HG03575 (cell line): Measurements from ENCODE around the gene KIAA1328.
"Not testable (repeated sequence)": the region's sequence is repeated elsewhere in the genome, so short reads cannot be mapped to it uniquely, and the experiment has no call there.

Experiments
- ATAC-seq: cut with Tn5 transposase; IDR thresholded peaks from one replicate; pipeline ENCODE4 v1.9.1; 2021; ENCODE audit not compliant: unreplicated experiment, insufficient number of reproducible peaks, low FRiP score; ENCODE audit errors: extremely low read depth

KIAA1328 gene

GRCh38 chr18:37055137-37055802 is 226.3 kb downstream of the KIAA1328 start:
- ATAC-seq: no peak

GRCh38 chr18:37064187-37064586 is 235.3 kb downstream of the KIAA1328 start:
- ATAC-seq: no peak

GRCh38 chr18:37065254-37065653 is 236.3 kb downstream of the KIAA1328 start:
- no peak for ATAC-seq

GRCh38 chr18:37084912-37085311 is 256.0 kb downstream of the KIAA1328 start:
- ATAC-seq: no peak

- no peak for ATAC-seq
These were observed 256.4 kb downstream of the KIAA1328 start for GRCh38 chr18:37085362-37085761.

GRCh38 chr18:37107748-37108522 is 279.0 kb downstream of the KIAA1328 start:
- no peak for ATAC-seq

GRCh38 chr18:37122877-37123276 is 293.9 kb downstream of the KIAA1328 start:
- no peak for ATAC-seq

GRCh38 chr18:37124516-37124915 is 295.6 kb downstream of the KIAA1328 start:
- ATAC-seq: no peak

GRCh38 chr18:37135177-37135576 is 306.2 kb downstream of the KIAA1328 start:
- ATAC-seq: no peak

- ATAC-seq: no peak
These were observed 309.5 kb downstream of the KIAA1328 start for GRCh38 chr18:37138456-37138855.

GRCh38 chr18:37139876-37140275 is 310.9 kb downstream of the KIAA1328 start:
- ATAC-seq: no peak

- ATAC-seq: no peak
These were observed 316.0 kb downstream of the KIAA1328 start for GRCh38 chr18:37144921-37145320.

GRCh38 chr18:37156330-37156942 is 327.5 kb downstream of the KIAA1328 start:
- ATAC-seq: no peak

- no peak for ATAC-seq
These were observed 331.3 kb downstream of the KIAA1328 start for GRCh38 chr18:37160038-37160820.

GRCh38 chr18:37161491-37161890 is 332.6 kb downstream of the KIAA1328 start:
- no peak for ATAC-seq

GRCh38 chr18:37162551-37162950 is 333.6 kb downstream of the KIAA1328 start:
- no peak for ATAC-seq

GRCh38 chr18:37163119-37163518 is 334.2 kb downstream of the KIAA1328 start:
- no peak for ATAC-seq

- no peak for ATAC-seq
These were observed 337.6 kb downstream of the KIAA1328 start for GRCh38 chr18:37166491-37166890.

- not testable (repeated sequence) for ATAC-seq
These were observed 338.0 kb downstream of the KIAA1328 start for GRCh38 chr18:37166966-37167365.
